Adipocyte (in vitro differentiated cells): Measurements from ENCODE around the gene ZNF493.
A peak's percentile ranks its signal among the peaks of the same experiment; 100 is the strongest.

Experiments used
- DNase-seq: peaks from one replicate; pipeline ENCODE4 v3.0.0-alpha.2; 2015; ENCODE audit warnings: low read depth
- H3K27me3 ChIP-seq: replicated peaks from 2 replicates; pipeline ENCODE4 v1.7.0; 2013; ENCODE audit warnings: mild to moderate bottlenecking, low read length, moderate library complexity; ENCODE audit not compliant: control insufficient read depth, insufficient read depth
- H3K36me3 ChIP-seq: 2 replicates; pipeline ENCODE4 v1.7.0; 2013; ENCODE audit warnings: low read length, mild to moderate bottlenecking, moderate library complexity; ENCODE audit not compliant: control insufficient read depth, insufficient read depth, severe bottlenecking
- H3K4me1 ChIP-seq: 2 replicates; pipeline ENCODE4 v1.7.0; 2013; ENCODE audit warnings: mild to moderate bottlenecking, low read length, moderate library complexity; ENCODE audit not compliant: control insufficient read depth, insufficient read depth
- H3K4me3 ChIP-seq: 2 replicates; pipeline ENCODE4 v1.7.0; 2013; ENCODE audit warnings: mild to moderate bottlenecking, low read length, moderate library complexity
- H3K9ac ChIP-seq: 2 replicates; pipeline ENCODE4 v1.7.0; 2013; ENCODE audit warnings: mild to moderate bottlenecking, low read length, moderate library complexity
- H3K9me3 ChIP-seq: 2 replicates; pipeline ENCODE4 v1.7.0; 2013; ENCODE audit warnings: mild to moderate bottlenecking, low read length, moderate library complexity; ENCODE audit not compliant: control insufficient read depth

ZNF493 gene

GRCh38 chr19:21396893-21397572 is at the start of gene ZNF493:
TSS of gene ZNF493 (plus strand) at chr19:21397133. CDS start at chr19:21397238, 105 bp downstream.
- Histone ChIP-seq H3K27me3 (no peaks in the 10 kb centered on the region), H3K36me3 (peaks cover 14% of the 10 kb centered on the region), H3K9ac (peak within 1 kb of the TSS; percentile 93), H3K4me3 (peak within 1 kb of the TSS; percentile 96), H3K9me3 (peaks cover 13% of the 10 kb centered on the region), H3K4me1 (peaks cover 14% of the 10 kb centered on the region)
- DNase-seq = peak; percentile 98

- DNase-seq = no peak
- H3K27me3 ChIP-seq = no peaks in the 10 kb centered on the region
- H3K4me1 ChIP-seq = no peaks in the 10 kb centered on the region
- H3K36me3 ChIP-seq = no peaks in the 10 kb centered on the region
- peaks cover 6% of the 10 kb centered on the region for H3K9me3 ChIP-seq
- H3K9ac ChIP-seq = no peak overlapping the region
- H3K4me3 ChIP-seq = no peak overlapping the region
Observed at GRCh38 chr19:21352830-21353229, 44.1 kb upstream of the ZNF493 start.

- Histone ChIP-seq H3K4me1 (no peaks in the 10 kb centered on the region), H3K9me3 (no peaks in the 10 kb centered on the region), H3K36me3 (peaks cover 10% of the 10 kb centered on the region), H3K9ac (peak within 1 kb of the TSS; percentile 87), H3K4me3 (peak within 1 kb of the TSS; percentile 93), H3K27me3 (no peaks in the 10 kb centered on the region)
- DNase-seq = peak; percentile 98
Observed at GRCh38 chr19:21358768-21359451, 38.0 kb upstream of the ZNF493 start, which contains the start of gene ZNF738. TSS of gene ZNF738 (plus strand) at chr19:21359000. CDS start at chr19:21359141, 141 bp downstream.

- Histone ChIP-seq H3K9me3 (peaks cover 10% of the 10 kb centered on the region), H3K9ac (no peak overlapping the region), H3K4me3 (no peak overlapping the region), H3K4me1 (no peaks in the 10 kb centered on the region), H3K27me3 (no peaks in the 10 kb centered on the region), H3K36me3 (peaks cover 32% of the 10 kb centered on the region)
- no peak for DNase-seq
Observed at GRCh38 chr19:21362291-21362690, 34.6 kb upstream of the ZNF493 start.

GRCh38 chr19:21383980-21384582 is 12.9 kb upstream of the ZNF493 start:
- H3K36me3 ChIP-seq = peaks cover 28% of the 10 kb centered on the region
- no peaks in the 10 kb centered on the region for H3K4me1 ChIP-seq
- no peak overlapping the region for H3K9ac ChIP-seq
- peak overlapping the region; percentile 59 for H3K4me3 ChIP-seq
- H3K27me3 ChIP-seq = no peaks in the 10 kb centered on the region
- H3K9me3 ChIP-seq = peaks cover 98% of the 10 kb centered on the region
- DNase-seq = no peak

GRCh38 chr19:21396121-21396520 is 812 bp upstream of the ZNF493 start:
- peaks cover 14% of the 10 kb centered on the region for H3K36me3 ChIP-seq
- no peak overlapping the region for H3K9ac ChIP-seq
- peaks cover 21% of the 10 kb centered on the region for H3K9me3 ChIP-seq
- peak overlapping the region; percentile 96 for H3K4me3 ChIP-seq
- H3K4me1 ChIP-seq = peaks cover 14% of the 10 kb centered on the region
- no peak for DNase-seq
- H3K27me3 ChIP-seq = no peaks in the 10 kb centered on the region

- DNase-seq = peak; percentile 23
- peaks cover 25% of the 10 kb centered on the region for H3K9me3 ChIP-seq
- no peaks in the 10 kb centered on the region for H3K27me3 ChIP-seq
- H3K4me3 ChIP-seq = peak overlapping the region; percentile 96
- H3K4me1 ChIP-seq = peaks cover 14% of the 10 kb centered on the region
- peaks cover 32% of the 10 kb centered on the region for H3K36me3 ChIP-seq
- H3K9ac ChIP-seq = no peak overlapping the region
Observed at GRCh38 chr19:21398851-21399250, 1.9 kb downstream of the ZNF493 start.

GRCh38 chr19:21402303-21402985 is 5.5 kb downstream of the ZNF493 start:
- Histone ChIP-seq H3K36me3 (peaks cover 64% of the 10 kb centered on the region), H3K4me1 (peaks cover 14% of the 10 kb centered on the region), H3K27me3 (no peaks in the 10 kb centered on the region), H3K4me3 (no peak overlapping the region), H3K9ac (no peak overlapping the region), H3K9me3 (peaks cover 51% of the 10 kb centered on the region)
- no peak for DNase-seq

GRCh38 chr19:21410166-21410565 is 13.2 kb downstream of the ZNF493 start:
- H3K4me1 ChIP-seq = no peaks in the 10 kb centered on the region
- no peaks in the 10 kb centered on the region for H3K27me3 ChIP-seq
- H3K36me3 ChIP-seq = peaks cover 93% of the 10 kb centered on the region

GRCh38 chr19:21422244-21422643 is 25.3 kb downstream of the ZNF493 start:
- Histone ChIP-seq H3K4me1 (no peaks in the 10 kb centered on the region), H3K9me3 (peaks cover 98% of the 10 kb centered on the region), H3K9ac (no peak overlapping the region), H3K4me3 (peak overlapping the region; percentile 70), H3K27me3 (no peaks in the 10 kb centered on the region), H3K36me3 (peaks cover 42% of the 10 kb centered on the region)
- DNase-seq = no peak

More at GRCh38 chr19:21410166-21410565, 13.2 kb downstream of the ZNF493 start:
- no peak for DNase-seq
- H3K9ac ChIP-seq = no peak overlapping the region
- no peak overlapping the region for H3K4me3 ChIP-seq
- peaks cover 85% of the 10 kb centered on the region for H3K9me3 ChIP-seq
